ENCODE measurements around the gene ZNF197. TPM values are rescaled to one million over a fixed set of nuclear protein-coding genes. Genes with fewer than 3 reads are reported as not detected.
A peak's percentile ranks its signal among the peaks of the same experiment; 100 is the strongest.

Gene ZNF197
- total RNA-seq, 1 experiment from 2014 or later = 17.5 TPM

- H2BK12ac ChIP-seq (ENCODE audit: insufficient read length, low read depth, low read length) = no peak overlapping the region
- H3K27ac ChIP-seq (ENCODE audit: insufficient read length, low read depth, low read length) = no peak overlapping the region
- no peak overlapping the region for H4K8ac ChIP-seq (replicated peaks; ENCODE audit: insufficient read length, low read depth, low read length)
- no peak overlapping the region for H3K4ac ChIP-seq (ENCODE audit: low read depth, low read length)
- no peak overlapping the region for H2AK5ac ChIP-seq (ENCODE audit: insufficient read length, low read length)
- no peak overlapping the region for H4K5ac ChIP-seq (ENCODE audit: insufficient read length, low read depth, low read length)
- H3K23me2 ChIP-seq (ENCODE audit: insufficient read length, low read depth, low read length, poor library complexity, severe bottlenecking) = no peaks in the 10 kb centered on the region
- Mint-ChIP-seq H3K4me1 (peaks cover 8% of the 10 kb centered on the region in 2 experiments), H3K27ac (0 out of 7 replicates have a peak overlapping the region, but pooled peaks of 1 of the 3 experiments have one; percentile 5), H3K9me3 (peaks cover 13 to 17% of the 10 kb centered on the region in 2 experiments), H3K36me3 (ENCODE audit: insufficient read depth in 1 of 3, low read depth in 3 of 3) (peaks cover 32 to 38% (median 33%) of the 10 kb centered on the region in 3 experiments), H3K4me3 (peak overlapping the region; percentile 92 to 96), H3K27me3 (ENCODE audit: low read depth) (no peaks in the 10 kb centered on the region)
- H2AFZ ChIP-seq (ENCODE audit: low read length) = no peak overlapping the region
- no peak overlapping the region for H2BK20ac ChIP-seq (ENCODE audit: low read depth, low read length, poor library complexity, severe bottlenecking)
- no peaks in the 10 kb centered on the region for H3K27me3 ChIP-seq (ENCODE audit: insufficient read depth, low read length)
- peaks cover 2% of the 10 kb centered on the region; the same call in 1 of the 2 replicates for H3K79me2 ChIP-seq (ENCODE audit: insufficient read depth, low read length)
- H3K23ac ChIP-seq (ENCODE audit: insufficient read length, low read depth, low read length) = no peak overlapping the region
- peaks cover 13% of the 10 kb centered on the region for H3K9me3 ChIP-seq (ENCODE audit: control insufficient read depth, low read depth, low read length)
- H3K56ac ChIP-seq (ENCODE audit: insufficient read length, low read depth, low read length) = no peak overlapping the region
- no peak for TF ChIP-seq CTCF (conservative IDR thresholded peaks at IDR 0.05)
- no peak overlapping the region for H3K4me2 ChIP-seq (ENCODE audit: insufficient read depth, insufficient read length, low read length)
- no peaks in the 10 kb centered on the region for H3K79me1 ChIP-seq (ENCODE audit: insufficient read depth, low read depth, low read length, poor library complexity, severe bottlenecking)
- no peak overlapping the region for H4K91ac ChIP-seq (ENCODE audit: insufficient read length, low read depth, low read length)
- H2BK15ac ChIP-seq (ENCODE audit: low read depth, low read length) = no peak overlapping the region
- no peak overlapping the region for H3K18ac ChIP-seq (ENCODE audit: insufficient read length, low read depth, low read length)
- H3K4me1 ChIP-seq (ENCODE audit: insufficient read depth, low read length) = no peaks in the 10 kb centered on the region
- no peak overlapping the region for H3T11ph ChIP-seq (ENCODE audit: low read length)
- no CpG with 5 or more reads among the region's 1 CpG for WGBS (ENCODE audit: extremely low coverage, insufficient read length, low lambda C conversion rate)
- no peak overlapping the region for H3K14ac ChIP-seq (ENCODE audit: insufficient read depth, low read length)
- H3K9ac ChIP-seq (ENCODE audit: extremely low read depth, insufficient read length, low read length) = no peak overlapping the region
- H2BK120ac ChIP-seq (ENCODE audit: low read depth, low read length, poor library complexity, severe bottlenecking) = no peak overlapping the region
- no peaks in the 10 kb centered on the region for H4K20me1 ChIP-seq (ENCODE audit: control insufficient read depth, insufficient read depth, insufficient read length)
- no peak overlapping the region for H2BK5ac ChIP-seq (ENCODE audit: insufficient read length, low read length)
- DNase-seq = no peak
Observed at GRCh38 chr3:44647771-44648170, 22.9 kb downstream of the ZNF197 start.

All from H9 (cell line).